Sigmoid colon (tissue), 7 donors: ENCODE data around the gene GFM1. TPM values are rescaled to one million over a fixed set of nuclear protein-coding genes. Genes with fewer than 3 reads are reported as not detected.

Experiments
- DNase-seq: peaks from one replicate; pipeline ENCODE4 v3.0.0-alpha.2; 2019
- H3K27ac ChIP-seq, 4 donors: fragments of 200-600 bp; sonication (generic); one replicate each; pipeline ENCODE4 v1.5.1; 2016 to 2019; ENCODE audit warnings: mild to moderate bottlenecking in 1 of 4
- H3K27me3 ChIP-seq, 3 donors: fragments of 200-600 bp; sonication (generic); one replicate each; pipeline ENCODE4 v1.5.1; 2019; ENCODE audit warnings: mild to moderate bottlenecking in 1 of 3
- H3K36me3 ChIP-seq, 4 donors: fragments of 200-600 bp; sonication (generic); one replicate each; pipeline ENCODE4 v1.5.1; 2016 to 2019
- H3K4me1 ChIP-seq, 4 donors: fragments of 200-600 bp; sonication (generic); one replicate each; pipeline ENCODE4 v1.5.1; 2017 to 2019
- H3K4me3 ChIP-seq, 4 donors: fragments of 200-600 bp; sonication (generic); one replicate each; pipeline ENCODE4 v1.5.1; 2017 to 2019; ENCODE audit warnings: mild to moderate bottlenecking in 2 of 4, moderate library complexity in 1 of 4
- H3K9me3 ChIP-seq, 4 donors: fragments of 200-600 bp in 3 of 4; sonication (generic) in 3 of 4; one replicate each; pipeline versions ENCODE4 v1.5.1 to v1.6.1; 2013 to 2019
- CTCF ChIP-seq, 4 experiments: fragments of 450-650 bp in 3 of 4; fragments of 200-600 bp in 1 of 4; IDR thresholded peaks; one replicate each; pipeline ENCODE4 v1.5.1; 2016 to 2019; ENCODE audit warnings: antibody characterized with exemption in 4 of 4, mild to moderate bottlenecking in 3 of 4, moderate library complexity in 2 of 4
- EP300 ChIP-seq, 4 donors: sonication (generic); formaldehyde crosslinking; IDR thresholded peaks; one replicate each; pipeline ENCODE4 v1.6.1; 2017; ENCODE audit warnings: antibody characterized with exemption in 4 of 4
- POLR2A ChIP-seq, 2 donors: fragments of 450-650 bp; IDR thresholded peaks; one replicate each; pipeline ENCODE4 v1.6.1; 2016; ENCODE audit warnings: antibody characterized with exemption in 2 of 2, mild to moderate bottlenecking in 2 of 2, moderate library complexity in 2 of 2
- POLR2AphosphoS5 ChIP-seq, 4 donors: sonication (generic); formaldehyde crosslinking; IDR thresholded peaks; one replicate each; pipeline ENCODE4 v1.6.1; 2017; ENCODE audit warnings: antibody characterized with exemption in 4 of 4
- WGBS, 2 donors: extraction: QIAGEN DNeasy Blood & Tissue Kit; methylation state at CpG; one replicate each; pipeline ENCODE4 v1.1.7; 2013; 5-methylcytosine and 5-hydroxymethylcytosine counted together
- intact Hi-C: fragments of 100-400 bp; cut with DNase I; formaldehyde crosslinking; loops from one replicate; pipeline ENCODE4 v1.15.1; 2023
- polyA plus RNA-seq, 3 donors: library from polyadenylated mRNA; stranded (reverse); fragments of 200-250 nt; gene quantifications; one replicate each; pipeline ENCODE4 v1.2.3, GENCODE V29; 2013
- total RNA-seq, 4 donors: library from RNA; depleted of rRNA; stranded (reverse); fragments of >200 nt; gene quantifications; one replicate each; pipeline ENCODE4 v1.1.0, GENCODE V29; 2016
- donor health status: healthy with polysubstance abuse.
- donor health status: Bipolar disorder and iron deficiency.
- donor health status: healthy.

Gene GFM1
- total and polyA plus RNA-seq, 7 donors: 10.2 to 56.2 (median 32.7) TPM

- TF ChIP-seq CTCF (IDR thresholded peaks at IDR 0.05) (no peak), POLR2A (IDR thresholded peaks at IDR 0.05) (no peak), POLR2AphosphoS5 (IDR thresholded peaks at IDR 0.05) (no peak), EP300 (IDR thresholded peaks at IDR 0.05) (no peak)
- H3K27me3 ChIP-seq: no peaks in the 10 kb centered on the region
- peaks cover 7 to 99% (median 21%) of the 10 kb centered on the region in 4 donors for H3K36me3 ChIP-seq
- H3K4me1 ChIP-seq: no peaks in the 10 kb centered on the region
- intact Hi-C loops: no loop called here
- H3K9me3 ChIP-seq: no peaks in the 10 kb centered on the region
- DNase-seq: no peak
- WGBS, 2 donors: 98 to 100% methylated on average over 1 of the region's 1 CpG
- H3K4me3 ChIP-seq: no peak overlapping the region
- H3K27ac ChIP-seq: no peak overlapping the region
Measured at GRCh38 chr3:158663832-158664231, 19.5 kb downstream of the GFM1 start.

- DNase-seq: no peak
- 72 to 80% methylated on average over 3 of the region's 3 CpGs for WGBS, 2 donors
- H3K27me3 ChIP-seq: no peaks in the 10 kb centered on the region
- H3K4me3 ChIP-seq: no peak overlapping the region
- no peaks in the 10 kb centered on the region for H3K9me3 ChIP-seq
- intact Hi-C loops: loop anchor here (5.0 kb wide), 1 partner anchor 136 kb away; the partner anchor contains the start of gene MFSD1
- no peak overlapping the region for H3K27ac ChIP-seq
- H3K4me1 ChIP-seq: peaks cover 0 to 3% (median under 1%) of the 10 kb centered on the region in 4 donors
- peaks cover 1 to 91% (median 9%) of the 10 kb centered on the region in 4 donors for H3K36me3 ChIP-seq
- TF ChIP-seq CTCF (IDR thresholded peaks at IDR 0.05) (no peak), EP300 (IDR thresholded peaks at IDR 0.05) (no peak), POLR2AphosphoS5 (IDR thresholded peaks at IDR 0.05) (no peak), POLR2A (IDR thresholded peaks at IDR 0.05) (no peak)
Measured at GRCh38 chr3:158666416-158666815, 22.1 kb downstream of the GFM1 start.

- 86 to 87% methylated on average over 2 of the region's 2 CpGs for WGBS, 2 donors
- H3K4me1 ChIP-seq: peaks cover 0 to 18% (median 13%) of the 10 kb centered on the region in 4 donors
- no peak for DNase-seq
- intact Hi-C loops: loop anchor here (5.0 kb wide), 1 partner anchor 134 kb away; the partner anchor contains the start of gene MFSD1
- no peaks in the 10 kb centered on the region for H3K27me3 ChIP-seq
- no peak for TF ChIP-seq EP300 (IDR thresholded peaks at IDR 0.05)
- no peak for TF ChIP-seq POLR2AphosphoS5 (IDR thresholded peaks at IDR 0.05)
- TF ChIP-seq POLR2A (IDR thresholded peaks at IDR 0.05): no peak
- no peak for TF ChIP-seq CTCF (IDR thresholded peaks at IDR 0.05)
- H3K27ac ChIP-seq: no peak overlapping the region
- H3K36me3 ChIP-seq: peaks cover 0 to 70% (median 7%) of the 10 kb centered on the region in 4 donors
- no peak overlapping the region for H3K4me3 ChIP-seq
- H3K9me3 ChIP-seq: no peaks in the 10 kb centered on the region
Measured at GRCh38 chr3:158668506-158668905, 24.2 kb downstream of the GFM1 start.

GRCh38 chr3:158671821-158672214 is 27.5 kb downstream of the GFM1 start:
- intact Hi-C loops: no loop called here
- 2 to 6% methylated on average over 6 of the region's 6 CpGs for WGBS, 2 donors
- TF ChIP-seq POLR2AphosphoS5 (IDR thresholded peaks at IDR 0.05) (no peak), CTCF (IDR thresholded peaks at IDR 0.05) (no peak), POLR2A (IDR thresholded peaks at IDR 0.05) (no peak), EP300 (IDR thresholded peaks at IDR 0.05) (no peak)

More at GRCh38 chr3:158671821-158672214, 27.5 kb downstream of the GFM1 start:
- Histone ChIP-seq H3K27ac (peak overlapping the region; percentile 73 to 88 (median 79)), H3K27me3 (no peaks in the 10 kb centered on the region), H3K9me3 (no peaks in the 10 kb centered on the region), H3K36me3 (peaks cover 0 to 41% (median 0%) of the 10 kb centered on the region in 4 donors), H3K4me3 (peak overlapping the region; percentile 32 to 61 (median 56)), H3K4me1 (peaks cover 0 to 18% (median 13%) of the 10 kb centered on the region in 4 donors)
- no peak for DNase-seq
